Measurements from ENCODE around the gene ZNF469. TPM values are rescaled to one million over a fixed set of nuclear protein-coding genes. Genes with fewer than 3 reads are reported as not detected.

ZNF469 gene
- polyA plus RNA-seq, 1 donor (not counting 4 experiments of a cell fraction or from before 2014, with no cell fraction given): not detected

- Histone ChIP-seq H3K9me3 (ENCODE audit: control insufficient read depth, low read depth, low read length) (no peaks in the 10 kb centered on the region), H3K27me3 (ENCODE audit: control insufficient read depth, extremely low read depth, insufficient read depth, low read length) (peaks cover 2% of the 10 kb centered on the region), H3K4me1 (ENCODE audit: control insufficient read depth, extremely low read depth, insufficient read depth, low read length) (no peaks in the 10 kb centered on the region), H4K20me1 (ENCODE audit: control insufficient read depth, extremely low read depth, insufficient read depth, low read length) (no peaks in the 10 kb centered on the region), H2AFZ (ENCODE audit: control insufficient read depth, low read length) (no peak overlapping the region), H3K9me1 (ENCODE audit: control insufficient read depth, extremely low read depth, insufficient read depth, low read length) (no peaks in the 10 kb centered on the region), H3K27ac (ENCODE audit: control insufficient read depth, insufficient read depth, low read length) (no peak overlapping the region), H3K4me3 (ENCODE audit: control insufficient read depth in 2 of 3, extremely low read depth in 1 of 3, insufficient read depth in 2 of 3, low read depth in 1 of 3, low read length in 3 of 3) (no peak overlapping the region), H3K79me2 (ENCODE audit: control insufficient read depth, insufficient read depth, low read length) (no peaks in the 10 kb centered on the region), H3K9ac (ENCODE audit: control insufficient read depth, extremely low read depth, insufficient read depth, low read length) (no peak overlapping the region), H3K4me2 (ENCODE audit: control insufficient read depth, extremely low read depth, insufficient read depth, low read depth, low read length) (no peak overlapping the region), H3K36me3 (ENCODE audit: control insufficient read depth in 2 of 2, extremely low read depth in 1 of 2, insufficient read depth in 2 of 2, low read length in 2 of 2) (no peaks in the 10 kb centered on the region)
- dilution Hi-C loops (cut with MboI; ENCODE audit: extremely low pct_ligation_motif_present, low sequenced_read_pairs): no loop called here
- DNase-seq (ENCODE audit: low read depth, low spot score): no peak
- no peak for FAIRE-seq
- TF ChIP-seq CTCF (optimal IDR thresholded peaks at IDR 0.05 in 1 of 3, IDR thresholded peaks at IDR 0.05 in 1 of 3, conservative IDR thresholded peaks at IDR 0.05 in 1 of 3; ENCODE audit: extremely low read depth in 1 of 3, insufficient read depth in 2 of 3, low read length in 3 of 3) (no peak), EZH2 (IDR thresholded peaks at IDR 0.05; ENCODE audit: low read length) (no peak)
These were observed 31.2 kb upstream of the ZNF469 start for GRCh38 chr16:88351491-88352101.

GRCh38 chr16:88352261-88353200 lies 30.2 kb upstream of the ZNF469 start:
- no peaks in the 10 kb centered on the region for H3K36me3 ChIP-seq (ENCODE audit: control insufficient read depth in 2 of 2, extremely low read depth in 1 of 2, insufficient read depth in 2 of 2, low read length in 2 of 2)
- H3K4me3 ChIP-seq (ENCODE audit: control insufficient read depth in 2 of 3, extremely low read depth in 1 of 3, insufficient read depth in 2 of 3, low read depth in 1 of 3, low read length in 3 of 3): no peak overlapping the region
- H3K4me1 ChIP-seq (ENCODE audit: control insufficient read depth, extremely low read depth, insufficient read depth, low read length): no peaks in the 10 kb centered on the region
- H3K9me1 ChIP-seq (ENCODE audit: control insufficient read depth, extremely low read depth, insufficient read depth, low read length): no peaks in the 10 kb centered on the region
- no peaks in the 10 kb centered on the region for H3K79me2 ChIP-seq (ENCODE audit: control insufficient read depth, insufficient read depth, low read length)
- no peak overlapping the region for H2AFZ ChIP-seq (ENCODE audit: control insufficient read depth, low read length)
- DNase-seq (ENCODE audit: low read depth, low spot score) (no peak), FAIRE-seq (no peak)
- no peaks in the 10 kb centered on the region for H3K9me3 ChIP-seq (ENCODE audit: control insufficient read depth, low read depth, low read length)
- no peak overlapping the region for H3K9ac ChIP-seq (ENCODE audit: control insufficient read depth, extremely low read depth, insufficient read depth, low read length)
- H3K27me3 ChIP-seq (ENCODE audit: control insufficient read depth, extremely low read depth, insufficient read depth, low read length): peaks cover 2% of the 10 kb centered on the region
- no peak overlapping the region for H3K27ac ChIP-seq (ENCODE audit: control insufficient read depth, insufficient read depth, low read length)
- H3K4me2 ChIP-seq (ENCODE audit: control insufficient read depth, extremely low read depth, insufficient read depth, low read depth, low read length): no peak overlapping the region
- dilution Hi-C loops (cut with MboI; ENCODE audit: extremely low pct_ligation_motif_present, low sequenced_read_pairs): no loop called here
- no peaks in the 10 kb centered on the region for H4K20me1 ChIP-seq (ENCODE audit: control insufficient read depth, extremely low read depth, insufficient read depth, low read length)
- TF ChIP-seq CTCF (optimal IDR thresholded peaks at IDR 0.05 in 1 of 3, IDR thresholded peaks at IDR 0.05 in 1 of 3, conservative IDR thresholded peaks at IDR 0.05 in 1 of 3; ENCODE audit: extremely low read depth in 1 of 3, insufficient read depth in 2 of 3, low read length in 3 of 3) (no peak), EZH2 (IDR thresholded peaks at IDR 0.05; ENCODE audit: low read length) (no peak)
